Measurements from ENCODE around the gene FADS2.

FADS2 gene

DNA sequence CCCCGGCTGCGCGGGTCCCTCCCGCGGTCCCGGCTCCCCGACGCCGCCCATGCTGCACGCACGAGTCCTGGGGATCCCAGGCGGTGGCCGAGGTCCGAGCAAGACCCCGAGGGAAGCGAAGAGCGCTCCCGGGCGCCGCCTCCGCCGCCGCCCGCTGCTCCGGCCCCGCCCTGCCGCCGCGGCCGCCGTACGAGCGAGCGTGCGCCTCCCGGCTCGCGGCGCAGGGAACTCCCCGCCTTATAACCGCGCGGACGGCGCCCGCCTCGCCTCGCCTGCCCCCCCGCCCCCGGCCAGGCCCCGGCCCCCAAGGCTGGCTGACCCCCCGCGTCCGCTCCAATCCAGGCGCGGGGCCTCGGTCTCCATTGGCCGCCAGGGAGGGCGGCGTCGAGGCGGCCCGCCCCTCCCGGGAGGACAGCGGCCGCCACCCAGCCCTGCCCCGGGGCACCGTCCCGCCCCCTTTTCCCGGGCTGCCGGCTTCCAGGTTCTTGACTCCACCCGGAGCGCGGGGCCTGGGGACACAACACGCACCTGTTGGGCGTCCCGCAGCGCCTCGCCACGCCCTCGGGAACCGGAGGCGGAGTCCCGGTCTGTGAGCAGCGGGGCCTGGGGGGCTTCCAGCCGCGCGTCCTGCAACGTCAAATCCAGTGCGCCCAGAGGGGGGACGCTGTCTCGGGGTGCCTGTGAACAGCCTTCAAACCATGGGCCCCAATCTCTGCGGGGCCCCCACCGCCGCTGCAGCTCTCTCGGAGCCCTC lies 63.4 kb downstream of the FADS2 start, which contains the start of gene FADS3:
FADS3 (minus strand) TSS at position 215 of the 754 bp plus-strand sequence; CDS start at position 51, 164 bp downstream.
- peak; percentile 67 for DNase-seq

DNA sequence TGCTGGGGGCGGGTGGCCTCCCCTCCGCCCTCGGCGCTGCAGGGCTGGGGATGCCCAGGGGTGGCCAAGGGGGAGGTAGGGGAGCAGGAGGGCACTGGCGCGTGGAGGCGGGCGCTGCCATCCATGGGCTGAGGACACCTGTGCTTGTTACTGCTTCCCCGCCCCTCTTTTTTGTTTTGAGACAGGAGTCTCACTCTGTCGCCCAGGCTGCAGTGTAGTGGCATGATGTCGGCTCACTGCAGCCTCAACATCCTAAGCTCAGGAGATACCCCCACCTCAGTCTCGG lies 63.9 kb downstream of the FADS2 start:
- DNase-seq = no peak

- no peak for DNase-seq
Measured at GRCh38 chr11:61893981-61894380, 65.9 kb downstream of the FADS2 start.

DNA sequence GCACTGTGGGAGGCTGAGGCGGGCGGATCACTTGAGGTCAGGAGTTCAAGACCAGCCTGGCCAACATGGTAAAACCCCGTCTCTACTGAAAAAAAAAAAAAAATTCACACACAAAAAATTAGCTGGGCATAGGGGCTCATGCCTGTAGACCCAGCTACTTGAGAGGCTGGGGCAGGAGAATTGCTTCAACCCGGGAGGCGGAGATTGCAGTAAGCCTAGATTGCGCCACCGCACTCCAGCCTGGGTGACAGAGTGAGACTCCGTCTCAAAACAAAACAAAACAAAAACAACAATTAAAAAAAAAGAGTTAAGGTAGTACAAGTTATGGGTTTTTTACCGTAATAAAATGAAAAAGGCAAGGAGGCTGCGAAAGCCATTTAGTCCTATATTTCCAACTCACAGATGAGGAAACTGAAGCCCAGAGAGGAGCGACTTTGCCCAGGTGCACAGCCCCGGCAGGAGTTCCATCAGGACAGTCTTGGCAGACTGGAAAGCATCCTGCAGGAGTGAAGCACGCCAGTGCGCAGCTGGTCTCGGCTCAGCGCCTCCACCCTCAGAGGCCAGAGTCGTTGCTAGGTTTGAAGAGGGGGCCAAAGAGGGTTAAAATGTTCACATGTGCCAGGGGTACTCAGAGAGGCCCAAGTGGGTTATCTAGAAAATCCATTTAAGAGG lies 67.1 kb downstream of the FADS2 start:
- DNase-seq = no peak

GRCh38 chr11:61895718-61896059 lies 67.6 kb downstream of the FADS2 start:
- DNase-seq = no peak

DNA sequence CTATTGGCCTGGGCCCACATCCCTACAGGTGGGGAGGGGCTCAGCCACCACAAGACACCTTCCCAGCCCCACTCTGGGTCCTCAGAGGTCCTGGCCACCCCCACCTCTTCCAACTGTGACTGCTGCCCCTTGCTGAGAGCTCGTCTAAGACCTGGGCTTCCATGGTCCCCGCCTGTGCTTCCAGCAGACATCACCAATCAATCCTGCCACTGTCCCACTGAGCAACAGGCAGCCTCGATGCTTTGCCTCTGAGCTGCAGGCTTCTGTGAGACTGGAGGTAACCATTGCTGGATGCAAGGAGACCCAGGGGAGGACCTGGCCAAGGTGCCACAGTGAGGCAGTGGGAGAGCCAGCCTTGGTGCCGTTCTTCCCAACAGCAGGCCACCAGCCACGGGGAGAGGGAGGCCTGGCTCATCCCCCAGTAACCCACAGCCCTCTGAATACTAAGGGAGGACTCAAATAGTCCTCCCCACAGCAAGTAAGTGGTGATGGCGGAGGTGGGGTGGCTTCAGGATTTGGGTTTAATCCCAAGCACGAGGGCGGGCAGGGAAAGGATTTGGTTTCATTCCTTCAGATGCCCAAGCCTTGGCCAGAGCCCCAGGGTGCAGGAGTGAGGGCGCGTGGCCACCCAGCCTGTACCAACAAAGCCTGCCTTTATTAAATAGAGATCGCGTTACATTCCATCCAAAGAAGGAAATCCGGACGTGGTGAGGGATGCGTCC lies 68.7 kb downstream of the FADS2 start:
- DNase-seq = no peak

DNA sequence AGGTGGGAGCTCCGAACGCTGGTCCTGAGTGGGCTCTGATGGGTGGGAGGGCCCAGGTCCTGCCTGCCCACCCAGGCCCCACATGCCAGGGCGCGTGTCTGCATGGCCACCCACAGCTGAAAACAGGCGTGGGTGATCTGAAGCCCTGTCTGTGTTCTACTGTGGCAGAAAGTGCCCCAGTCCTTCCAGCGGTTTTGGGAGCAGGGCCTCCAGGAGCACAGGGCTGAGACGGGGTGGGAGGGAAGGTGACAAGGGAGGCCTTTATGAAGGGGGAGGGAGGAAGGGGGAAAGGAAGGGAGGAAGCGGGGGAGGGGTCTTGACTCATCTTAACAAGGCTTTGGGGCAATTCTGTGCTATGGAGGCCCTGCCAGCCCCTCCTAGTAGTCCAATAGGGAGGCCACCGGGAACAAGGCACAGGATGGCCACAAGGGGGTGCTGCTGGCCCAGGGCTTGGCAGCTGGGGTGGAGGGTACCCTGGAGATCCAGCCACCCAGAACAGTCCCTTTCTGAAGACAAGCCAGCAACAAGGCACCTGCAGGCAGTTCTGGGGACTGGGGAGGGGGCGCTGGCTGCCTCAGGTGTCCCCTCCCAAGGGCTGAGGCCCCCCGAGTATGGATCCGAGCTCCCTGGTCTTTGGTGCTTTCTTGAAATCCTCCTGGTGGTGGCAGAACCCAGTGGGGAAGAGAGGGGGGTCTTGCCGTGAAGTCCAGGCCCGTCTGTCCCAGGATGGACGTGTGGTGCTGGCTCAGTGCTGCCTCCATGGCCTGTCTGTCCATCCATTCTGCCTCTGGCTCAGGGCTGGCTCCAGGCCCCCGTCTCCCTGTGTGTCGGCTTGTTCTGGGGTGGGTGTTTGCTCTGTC lies 69.5 kb downstream of the FADS2 start:
- DNase-seq = peak; percentile 21

- no peak for DNase-seq
Measured at GRCh38 chr11:61898247-61898582, 70.1 kb downstream of the FADS2 start.

- no peak for DNase-seq
Measured at GRCh38 chr11:61899146-61899841, 71.2 kb downstream of the FADS2 start.

- no peak for DNase-seq
Measured at GRCh38 chr11:61900251-61900650, 72.2 kb downstream of the FADS2 start.

- no peak for DNase-seq
Measured at GRCh38 chr11:61901397-61901796, 73.3 kb downstream of the FADS2 start.

GRCh38 chr11:61902313-61902712 lies 74.2 kb downstream of the FADS2 start:
- DNase-seq = no peak

- DNase-seq = no peak
Measured at GRCh38 chr11:61903845-61904244, 75.7 kb downstream of the FADS2 start.

DNA sequence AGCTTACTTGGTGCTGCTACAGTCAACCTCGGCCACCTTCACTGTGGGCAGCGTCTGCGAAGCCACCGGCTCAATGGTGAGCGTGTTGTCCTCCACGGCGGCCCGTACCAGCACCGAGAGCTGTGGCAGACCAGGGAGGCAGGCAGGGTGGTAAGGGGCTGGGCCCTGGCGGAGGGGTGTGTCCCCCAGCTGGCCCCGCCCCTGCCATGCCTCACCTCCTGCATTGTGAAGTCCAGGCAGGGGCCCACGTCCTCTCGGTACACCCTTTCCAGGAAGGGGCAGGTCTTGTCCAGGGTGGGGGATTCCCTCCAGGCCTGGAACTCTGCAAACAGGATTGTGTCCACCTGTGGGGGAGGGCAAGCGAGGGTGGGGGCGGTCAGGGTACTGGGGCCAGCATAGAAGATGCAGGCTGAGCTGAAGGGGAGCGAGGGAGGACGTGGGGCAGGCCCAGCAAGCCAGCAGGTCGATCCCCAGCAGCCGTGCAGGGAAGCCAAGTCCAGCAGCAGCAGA lies 76.5 kb downstream of the FADS2 start:
- DNase-seq = no peak

GRCh38 chr11:61905067-61905696 lies 77.1 kb downstream of the FADS2 start:
- no peak for DNase-seq

- DNase-seq = no peak
Measured at GRCh38 chr11:61905801-61906521, 77.9 kb downstream of the FADS2 start.

DNA sequence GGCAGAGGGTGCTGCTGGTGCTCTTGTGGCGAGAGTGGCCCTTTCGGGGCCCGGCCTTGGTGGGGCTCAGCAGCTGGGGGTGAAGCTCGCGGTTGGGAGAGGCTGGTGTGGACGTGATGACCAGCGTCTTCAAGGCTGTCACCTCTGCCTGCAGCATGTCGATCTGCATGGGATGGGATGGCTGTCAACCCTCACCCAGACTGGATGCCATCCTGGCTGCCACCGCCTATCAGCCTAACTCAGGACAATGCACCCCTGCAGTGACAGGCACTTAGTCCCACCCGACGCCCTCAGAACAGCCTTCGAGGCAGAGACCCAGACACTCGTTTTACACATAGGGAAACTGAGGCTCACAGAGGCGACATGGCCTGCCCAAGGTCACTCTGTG lies 78.4 kb downstream of the FADS2 start:
- no peak for DNase-seq

GRCh38 chr11:61907282-61907681 lies 79.2 kb downstream of the FADS2 start:
- no peak for DNase-seq

DNA sequence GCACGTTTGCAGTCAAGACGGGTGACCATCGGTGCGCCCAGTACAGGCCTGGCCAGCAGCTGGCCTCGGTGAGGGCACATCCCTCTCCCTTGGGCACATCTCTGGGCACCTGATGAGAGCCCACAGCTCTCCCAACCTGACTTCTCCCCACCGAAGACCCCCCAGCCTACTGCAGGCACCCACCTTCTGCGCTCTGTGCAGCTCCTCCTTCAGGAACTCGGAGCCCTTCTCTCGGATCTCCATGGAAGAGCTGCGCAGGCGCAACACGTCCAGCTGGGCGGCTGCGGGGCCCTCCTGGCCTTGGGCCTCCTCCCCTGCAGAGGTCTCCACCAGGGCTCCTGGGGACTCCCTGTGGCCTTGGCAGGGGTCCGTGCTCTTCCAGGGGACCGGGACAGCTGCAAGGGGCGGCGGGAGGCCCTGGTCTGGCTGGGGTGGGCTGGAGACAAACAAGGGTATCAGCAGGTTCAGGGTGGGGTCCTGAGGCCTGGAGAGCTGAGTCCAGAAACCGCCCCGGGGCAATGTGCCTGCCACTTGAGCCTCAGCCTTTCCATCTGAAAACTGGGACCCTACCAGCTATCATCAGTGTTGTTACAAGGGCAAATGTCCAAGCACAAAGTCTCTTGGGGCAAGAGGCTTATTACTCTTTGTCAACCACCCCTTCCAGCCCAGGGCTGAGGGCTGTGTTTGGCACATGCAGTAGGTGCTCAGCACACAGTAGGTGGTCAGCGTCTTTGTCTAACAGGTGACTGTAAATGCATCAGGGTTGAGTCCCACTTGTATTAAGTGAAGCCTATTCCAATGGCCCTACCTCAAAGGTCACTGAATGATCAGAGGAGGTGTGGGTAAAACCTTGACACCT lies 80.0 kb downstream of the FADS2 start:
- no peak for DNase-seq

DNA sequence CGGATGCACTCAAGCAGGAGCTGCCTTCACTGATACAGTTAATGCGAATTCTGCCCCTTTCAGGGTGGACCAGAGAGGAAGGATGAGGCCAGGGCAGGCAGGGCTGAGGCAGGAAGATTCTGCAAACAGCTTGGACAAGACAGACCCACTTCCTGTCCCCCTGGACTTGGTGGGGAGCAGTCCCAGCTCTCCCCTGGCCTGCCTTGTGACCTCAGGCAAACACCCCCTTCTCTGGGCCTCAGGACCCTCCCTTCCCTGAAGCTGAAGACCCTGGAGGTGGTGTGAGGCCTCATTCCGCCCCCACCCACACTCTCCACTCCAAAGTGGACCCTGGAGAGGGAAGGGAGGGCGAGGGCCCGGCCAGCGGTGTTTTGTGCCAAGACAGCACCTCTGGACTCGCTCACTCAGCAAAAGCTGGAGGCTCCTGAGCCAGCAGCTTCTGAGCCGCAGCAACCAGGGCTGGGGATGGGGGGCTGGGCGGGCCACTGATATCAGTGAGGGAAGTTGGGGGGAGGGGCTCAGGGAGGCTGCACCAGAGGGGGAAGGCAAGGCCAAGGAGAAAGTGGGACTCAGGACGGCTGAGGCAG lies 80.7 kb downstream of the FADS2 start:
- no peak for DNase-seq
